Stimulated activated CD4-positive, alpha-beta T cell treated with anti-CD3 and anti-CD28 coated beads, Interleukin-1b, Interleukin-23, amount 100 ng/mL, for 24 hours (primary cell): ENCODE measurements around the gene TCN1.
"Not testable (repeated sequence)": the region's sequence is repeated elsewhere in the genome, so short reads cannot be mapped to it uniquely, and the experiment has no call there.

Source experiments
- DNase-seq, 4 experiments: peaks; one replicate each; pipeline ENCODE4 v3.0.0-alpha.2; 2020; ENCODE audit warnings: low read depth in 4 of 4, low spot score in 1 of 4

The TCN1 gene

GRCh38 chr11:59857439-59858434, 8.6 kb downstream of the TCN1 start:
- DNase-seq = no peak

GRCh38 chr11:59854871-59855270, 11.4 kb downstream of the TCN1 start:
- no peak for DNase-seq

DNA sequence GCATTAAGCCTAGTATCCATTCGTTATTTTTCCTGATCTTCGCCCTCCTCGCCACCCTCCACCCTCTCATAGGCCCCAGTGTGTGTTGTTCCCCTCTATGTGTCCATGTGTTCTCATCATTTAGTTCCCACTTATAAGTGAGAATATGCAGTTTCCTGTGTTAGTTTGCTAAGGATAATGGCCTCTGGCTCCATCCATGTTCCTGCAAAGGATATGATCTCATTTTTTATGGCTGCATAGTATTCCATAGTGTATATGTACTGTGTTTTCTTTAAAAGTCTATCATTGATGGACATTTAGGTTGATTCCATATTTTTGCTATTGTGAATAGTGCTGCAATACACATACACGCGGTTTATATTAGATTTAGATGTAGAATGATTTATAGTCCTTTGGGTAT, 14.9 kb downstream of the TCN1 start:
- DNase-seq = not testable (repeated sequence)

GRCh38 chr11:59849551-59849950, 16.7 kb downstream of the TCN1 start:
- not testable (repeated sequence) for DNase-seq

DNA sequence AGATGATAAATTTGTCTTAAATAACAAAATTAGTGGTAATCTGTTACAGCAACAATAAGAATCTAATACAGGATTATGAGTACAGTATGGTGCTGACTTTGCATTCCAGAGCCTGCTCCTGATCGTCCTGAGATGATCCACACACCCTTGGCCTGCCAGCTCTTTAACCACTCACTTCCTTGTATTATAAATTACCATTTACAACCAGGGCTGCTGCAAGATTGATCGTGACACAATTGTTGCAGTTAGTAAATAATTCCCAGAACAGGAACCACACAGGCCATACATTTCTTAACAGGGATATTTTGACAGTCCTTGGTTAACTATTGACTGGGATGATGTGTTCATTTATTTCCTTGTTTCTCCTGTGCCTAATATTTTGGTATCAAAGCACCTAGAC, 17.2 kb downstream of the TCN1 start:
- no peak for DNase-seq

DNA sequence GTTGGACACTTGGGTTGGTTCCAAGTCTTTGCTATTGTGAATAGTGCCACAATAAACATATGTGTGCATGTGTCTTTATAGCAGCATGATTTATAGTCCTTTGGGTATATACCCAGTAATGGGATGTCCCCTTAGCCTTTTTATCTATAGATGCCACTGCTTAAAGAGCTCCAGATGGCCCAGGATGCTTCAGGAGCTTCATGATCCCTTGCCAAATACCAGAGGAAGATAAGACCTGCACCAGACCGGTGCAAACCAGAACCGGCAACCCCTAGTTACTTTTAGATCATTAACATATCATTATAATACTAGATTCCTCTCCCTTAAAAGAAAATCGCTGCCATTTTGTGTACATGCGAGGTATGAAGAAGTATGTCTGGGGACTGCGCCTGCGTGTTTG, 17.8 kb downstream of the TCN1 start:
- DNase-seq = not testable (repeated sequence)

GRCh38 chr11:59847626-59848025, 18.7 kb downstream of the TCN1 start:
- no peak for DNase-seq

DNA sequence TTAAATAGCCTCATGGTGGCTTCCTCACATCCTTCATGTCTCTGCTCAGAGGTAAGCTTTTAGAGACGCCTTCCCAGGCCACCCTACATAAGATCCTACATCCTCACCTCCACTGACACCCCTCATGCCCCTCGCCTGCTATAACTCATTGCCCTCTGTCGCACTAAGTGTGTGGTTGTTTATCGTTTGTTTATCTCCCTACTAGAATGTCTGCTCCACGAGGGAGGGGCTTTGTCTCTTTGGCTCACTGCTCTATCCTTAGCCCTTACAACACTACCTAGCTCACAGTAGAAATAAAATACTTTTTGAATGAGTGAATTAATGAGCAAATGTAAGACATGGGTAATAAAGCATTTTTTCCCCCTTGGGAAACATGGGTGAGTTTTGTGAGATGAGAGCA, 19.7 kb downstream of the TCN1 start:
- no peak for DNase-seq

DNA sequence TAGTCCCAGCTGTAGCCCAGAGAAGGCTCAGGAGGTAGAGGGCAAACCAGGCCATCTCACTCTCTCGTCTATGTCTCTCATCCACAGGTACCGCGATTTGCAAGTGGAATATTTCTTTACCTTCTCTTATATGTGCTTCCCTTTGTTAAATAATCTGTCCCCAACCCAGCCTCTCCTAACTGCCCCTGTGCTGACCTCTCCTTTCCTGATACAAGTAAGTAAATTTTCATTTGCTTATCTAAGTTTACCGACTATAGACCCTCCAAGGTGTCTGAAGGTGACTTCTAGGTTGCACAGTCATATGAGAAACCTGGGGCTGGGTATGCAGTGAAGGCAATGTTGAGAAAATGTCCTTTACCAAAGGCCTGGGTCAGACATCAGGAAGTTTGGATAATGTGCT, 20.9 kb downstream of the TCN1 start, which contains the start of gene CBLIF:
Gene CBLIF (minus strand): TSS at position 101 of the 400 bp plus-strand sequence. CDS start 46 bp downstream, at position 55.
- no peak for DNase-seq

GRCh38 chr11:59842316-59842715, 24.0 kb downstream of the TCN1 start:
- no peak for DNase-seq

GRCh38 chr11:59841514-59841913, 24.8 kb downstream of the TCN1 start:
- DNase-seq = no peak

GRCh38 chr11:59839615-59840014, 26.7 kb downstream of the TCN1 start:
- no peak for DNase-seq

- no peak for DNase-seq
Measured at GRCh38 chr11:59833602-59834001, 32.7 kb downstream of the TCN1 start.

GRCh38 chr11:59829358-59829757, 36.9 kb downstream of the TCN1 start:
- no peak for DNase-seq

- DNase-seq = no peak
Measured at GRCh38 chr11:59822989-59823566, 43.2 kb downstream of the TCN1 start.

DNA sequence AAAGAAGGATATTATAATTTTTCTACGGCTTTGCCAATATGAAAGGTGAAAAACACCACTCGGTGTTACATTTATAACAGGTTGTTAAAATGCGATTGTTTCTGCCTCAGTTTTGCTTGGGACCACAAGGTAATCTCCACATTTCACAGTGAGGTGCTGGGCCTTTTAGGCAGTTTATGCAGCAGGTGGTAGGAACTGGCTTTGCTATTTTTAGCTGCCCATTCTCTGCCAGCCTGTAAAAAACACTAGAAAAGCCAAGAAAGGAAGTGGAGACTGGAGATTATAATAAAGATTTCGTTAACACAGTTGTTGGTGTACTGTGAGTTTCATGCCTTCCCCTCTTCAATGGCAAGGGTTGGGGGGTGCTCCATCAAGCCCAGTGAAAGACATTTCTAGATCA, 47.7 kb downstream of the TCN1 start:
- no peak for DNase-seq

DNA sequence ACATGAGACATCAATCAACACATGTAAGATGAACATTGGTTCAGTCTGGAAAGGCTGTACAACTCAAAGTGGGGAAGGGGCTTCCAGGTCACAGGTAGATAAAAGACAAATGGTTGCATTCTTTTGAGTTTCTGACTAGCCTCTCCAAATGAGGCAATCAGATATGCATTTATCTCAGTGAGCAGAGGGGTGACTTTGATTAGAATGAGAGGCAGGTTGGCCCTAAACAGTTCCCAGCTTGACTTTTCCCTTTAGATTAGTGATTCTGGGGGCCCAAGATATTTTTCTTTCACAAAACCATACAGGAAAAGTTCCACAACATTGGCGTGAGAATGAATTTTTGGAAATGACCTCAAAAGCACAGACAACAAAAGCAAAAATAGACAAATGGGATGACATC, 49.9 kb downstream of the TCN1 start:
- not testable (repeated sequence) for DNase-seq

- no peak for DNase-seq
Measured at GRCh38 chr11:59815754-59816153, 50.5 kb downstream of the TCN1 start.

DNA sequence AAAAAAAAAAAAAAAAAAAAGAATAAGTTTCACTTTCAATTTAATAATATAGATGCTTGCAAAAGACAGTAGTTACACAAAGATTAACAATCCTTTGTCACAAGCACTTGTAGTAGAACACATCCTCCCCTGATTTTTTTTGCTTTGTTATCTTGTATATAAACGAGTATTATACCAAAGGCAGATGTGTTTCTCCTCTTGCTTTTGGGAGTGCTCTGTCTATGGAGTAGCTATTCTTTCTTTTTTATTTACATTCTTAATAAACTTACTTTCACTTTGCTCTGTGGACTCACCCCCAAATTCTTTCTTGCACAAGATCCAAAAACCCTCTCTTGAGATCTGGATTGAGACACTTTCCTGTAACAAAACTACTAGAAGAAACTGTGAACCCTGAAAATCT, 52.3 kb downstream of the TCN1 start:
- DNase-seq = no peak

DNA sequence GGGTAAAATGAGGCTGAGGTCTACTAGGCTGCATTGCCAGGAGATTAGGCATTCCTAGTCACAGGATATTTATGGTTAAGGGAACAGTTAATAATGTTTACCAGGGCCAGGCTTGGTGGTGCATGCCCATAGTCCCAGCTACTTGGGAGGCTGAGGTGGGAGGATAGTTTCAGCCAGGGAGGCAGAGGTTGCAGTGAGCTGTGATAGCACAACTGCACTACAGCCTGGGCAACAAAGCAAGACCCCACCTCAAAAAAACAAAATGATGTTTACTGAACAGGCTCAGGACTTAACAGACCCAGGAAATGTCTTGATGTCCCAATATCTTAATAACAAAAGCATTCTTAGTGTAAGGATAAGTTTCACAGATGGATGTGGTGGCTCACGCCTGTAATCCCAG, 52.9 kb downstream of the TCN1 start:
- no peak for DNase-seq

GRCh38 chr11:59812220-59812619, 54.1 kb downstream of the TCN1 start:
- no peak for DNase-seq

DNA sequence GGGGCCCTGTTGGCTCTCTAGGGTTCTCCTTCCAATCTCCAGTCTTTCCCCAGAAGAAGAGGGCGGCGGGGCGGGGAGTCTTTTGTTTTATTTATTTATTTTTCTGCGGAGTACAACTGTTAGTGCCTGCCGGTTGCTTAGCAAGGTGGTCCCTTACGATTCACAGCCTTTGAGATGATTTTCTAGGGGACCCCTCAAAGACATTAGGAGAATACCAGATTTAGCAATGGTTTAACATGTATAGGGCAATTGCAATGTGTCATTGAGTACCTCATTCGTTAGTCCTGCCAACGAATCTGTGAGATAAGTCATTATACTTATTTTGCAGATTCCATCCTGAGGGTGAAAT, 55.4 kb downstream of the TCN1 start:
- DNase-seq = no peak
